ENCODE data around the gene FAM193B.
A peak's percentile ranks its signal among the peaks of the same experiment; 100 is the strongest.

Gene FAM193B

GRCh38 chr5:177557796-177558195 is 3.4 kb upstream of the FAM193B start:
- DNase-seq (ENCODE audit: low spot score): no peak
- no peak for TF ChIP-seq CTCF (IDR thresholded peaks at IDR 0.05; ENCODE audit: extremely low read depth, insufficient read depth, missing control alignments)
- in situ Hi-C loops (cut with MboI; ENCODE audit: low pct_unique_long_range_greater_than_20kb, low sequenced_read_pairs, unreplicated experiment): no loop called here

GRCh38 chr5:177557041-177557647 is 2.8 kb upstream of the FAM193B start:
- TF ChIP-seq CTCF (IDR thresholded peaks at IDR 0.05; ENCODE audit: extremely low read depth, insufficient read depth, missing control alignments): no peak
- in situ Hi-C loops (cut with MboI; ENCODE audit: low pct_unique_long_range_greater_than_20kb, low sequenced_read_pairs, unreplicated experiment): no loop called here
- no peak for DNase-seq (ENCODE audit: low spot score)

- in situ Hi-C loops (cut with MboI; ENCODE audit: low pct_unique_long_range_greater_than_20kb, low sequenced_read_pairs, unreplicated experiment): no loop called here
- DNase-seq (ENCODE audit: low spot score): no peak
- TF ChIP-seq CTCF (IDR thresholded peaks at IDR 0.05; ENCODE audit: extremely low read depth, insufficient read depth, missing control alignments): no peak
Observed at GRCh38 chr5:177555665-177556064, 1.3 kb upstream of the FAM193B start.

- TF ChIP-seq CTCF (IDR thresholded peaks at IDR 0.05; ENCODE audit: extremely low read depth, insufficient read depth, missing control alignments): no peak
- DNase-seq (ENCODE audit: low spot score): no peak
- in situ Hi-C loops (cut with MboI; ENCODE audit: low pct_unique_long_range_greater_than_20kb, low sequenced_read_pairs, unreplicated experiment): no loop called here
Observed at GRCh38 chr5:177555228-177555627, 865 bp upstream of the FAM193B start.

GRCh38 chr5:177553671-177554429 is 513 bp downstream of the FAM193B start:
- DNase-seq (ENCODE audit: low spot score): peak; percentile 82
- in situ Hi-C loops (cut with MboI; ENCODE audit: low pct_unique_long_range_greater_than_20kb, low sequenced_read_pairs, unreplicated experiment): no loop called here
- no peak for TF ChIP-seq CTCF (IDR thresholded peaks at IDR 0.05; ENCODE audit: extremely low read depth, insufficient read depth, missing control alignments)

- no peak for DNase-seq (ENCODE audit: low spot score)
- no peak for TF ChIP-seq CTCF (IDR thresholded peaks at IDR 0.05; ENCODE audit: extremely low read depth, insufficient read depth, missing control alignments)
- in situ Hi-C loops (cut with MboI; ENCODE audit: low pct_unique_long_range_greater_than_20kb, low sequenced_read_pairs, unreplicated experiment): no loop called here
Observed at GRCh38 chr5:177552839-177553455, 1.4 kb downstream of the FAM193B start.
